NCI-H187 (cell line): Measurements from ENCODE around the gene NFIB.

Experiments
- DNase-seq, 2 experiments: peaks; one replicate each; lab custom pipeline; 2025; lab: John Stamatoyannopoulos, UW

NFIB gene

GRCh38 chr9:14344941-14345353 is 31.0 kb upstream of the NFIB start:
- no peak for DNase-seq

GRCh38 chr9:14344053-14344524 is 30.1 kb upstream of the NFIB start:
- no peak for DNase-seq

- DNase-seq: no peak
Measured at GRCh38 chr9:14343261-14344031, 29.5 kb upstream of the NFIB start.

- no peak for DNase-seq
Measured at GRCh38 chr9:14342736-14343135, 28.8 kb upstream of the NFIB start.

GRCh38 chr9:14341437-14342122 is 27.6 kb upstream of the NFIB start:
- DNase-seq: no peak

GRCh38 chr9:14340994-14341393 is 27.1 kb upstream of the NFIB start:
- no peak for DNase-seq

GRCh38 chr9:14340219-14340873 is 26.4 kb upstream of the NFIB start:
- DNase-seq: no peak

GRCh38 chr9:14339746-14340145 is 25.8 kb upstream of the NFIB start:
- no peak for DNase-seq

GRCh38 chr9:14337615-14338014 is 23.7 kb upstream of the NFIB start:
- DNase-seq: no peak

GRCh38 chr9:14336244-14336643 is 22.3 kb upstream of the NFIB start:
- DNase-seq: no peak

- DNase-seq: no peak
Measured at GRCh38 chr9:14331120-14331519, 17.2 kb upstream of the NFIB start.

GRCh38 chr9:14327036-14327435 is 13.1 kb upstream of the NFIB start:
- DNase-seq: no peak

GRCh38 chr9:14326264-14326826 is 12.4 kb upstream of the NFIB start:
- DNase-seq: peak; percentile 73 to 85

- no peak for DNase-seq
Measured at GRCh38 chr9:14325147-14325546, 11.2 kb upstream of the NFIB start.

- no peak for DNase-seq
Measured at GRCh38 chr9:14323985-14324650, 10.2 kb upstream of the NFIB start.

GRCh38 chr9:14323083-14323971 is 9.4 kb upstream of the NFIB start:
- DNase-seq: peak in 1 of 2 experiments; percentile 62

GRCh38 chr9:14322211-14323082 is 8.5 kb upstream of the NFIB start:
- DNase-seq: peak; percentile 69 to 81

- no peak for DNase-seq
Measured at GRCh38 chr9:14321517-14322130, 7.7 kb upstream of the NFIB start.
